HEK293 (cell line): ENCODE data around the gene MAP4K4.

Experiments
- CTCF ChIA-PET: fragments of 350-600 bp; formaldehyde crosslinking; extraction: SDS; loops from one replicate; lab custom pipeline; 2021; ENCODE audit warnings: antibody characterized with exemption; lab: Yijun Ruan, JAX
- POLR2A ChIA-PET: fragments of 300-600 bp; formaldehyde crosslinking; extraction: SDS; loops from one replicate; lab custom pipeline; 2020; ENCODE audit warnings: antibody characterized with exemption, inconsistent platforms; lab: Yijun Ruan, JAX
- H3K27ac ChIP-seq: fragments of 200-500 bp; sonication (Bioruptor generic); 2 replicates; pipeline ENCODE4 v1.5.1; 2014; ENCODE audit warnings: low read depth, low read length, control low read depth, inconsistent platforms; ENCODE audit errors: extremely low read depth
- H3K36me3 ChIP-seq, 2 experiments: fragments of 200-500 bp in 1 of 2; sonication (Bioruptor generic) in 1 of 2; 1 replicate in 1 of 2; 2 replicates in 1 of 2; pipeline ENCODE4 v1.5.1; 2014 to 2017; ENCODE audit warnings: inconsistent platforms in 2 of 2, low read length in 2 of 2; ENCODE audit not compliant: control insufficient read depth in 2 of 2, insufficient read depth in 1 of 2
- H3K4me1 ChIP-seq: fragments of 200-500 bp; sonication (Bioruptor generic); 2 replicates; pipeline ENCODE4 v1.5.1; 2014; ENCODE audit warnings: mild to moderate bottlenecking, low read length, inconsistent platforms; ENCODE audit not compliant: control insufficient read depth, insufficient read depth
- H3K4me3 ChIP-seq: 2 replicates; pipeline ENCODE4 v1.5.1; 2011; ENCODE audit warnings: low read depth, mild to moderate bottlenecking, control low read depth, low read length, moderate library complexity
- H3K9me3 ChIP-seq: fragments of 200-500 bp; sonication (Bioruptor generic); 2 replicates; pipeline ENCODE4 v1.5.1; 2014; ENCODE audit warnings: low read depth, low read length, inconsistent platforms; ENCODE audit not compliant: control insufficient read depth, insufficient read depth
- KLF1 ChIP-seq: fragments of 450-650 bp; formaldehyde crosslinking; IDR thresholded peaks from 2 replicates; pipeline ENCODE4 v1.5.1; 2016; ENCODE audit warnings: missing biosample characterization, missing genetic modification characterization
- KLF7 ChIP-seq: fragments of 450-650 bp; formaldehyde crosslinking; IDR thresholded peaks from 2 replicates; pipeline ENCODE4 v1.5.1; 2016; ENCODE audit warnings: missing biosample characterization, missing genetic modification characterization, borderline replicate concordance
- OVOL3 ChIP-seq: fragments of 450-650 bp; formaldehyde crosslinking; IDR thresholded peaks from 2 replicates; pipeline ENCODE4 v1.5.1; 2016; ENCODE audit warnings: missing biosample characterization, missing genetic modification characterization
- SCRT2 ChIP-seq: fragments of 450-650 bp; formaldehyde crosslinking; IDR thresholded peaks from 2 replicates; pipeline ENCODE4 v1.5.1; 2016; ENCODE audit warnings: missing biosample characterization, missing genetic modification characterization
- YY1 ChIP-seq: fragments of 450-650 bp; formaldehyde crosslinking; IDR thresholded peaks from 2 replicates; pipeline ENCODE4 v1.5.1; 2018; ENCODE audit warnings: missing biosample characterization, missing genetic modification characterization
- ZFP37 ChIP-seq: fragments of 450-650 bp; formaldehyde crosslinking; IDR thresholded peaks from 2 replicates; pipeline ENCODE4 v1.5.1; 2016; ENCODE audit warnings: missing biosample characterization, missing genetic modification characterization
- ZFP41 ChIP-seq: fragments of 450-650 bp; formaldehyde crosslinking; IDR thresholded peaks from 2 replicates; pipeline ENCODE4 v1.5.1; 2016; ENCODE audit warnings: missing biosample characterization, missing genetic modification characterization, borderline replicate concordance
- ZNF112 ChIP-seq: fragments of 450-650 bp; formaldehyde crosslinking; IDR thresholded peaks from 2 replicates; pipeline ENCODE4 v1.5.0; 2017; ENCODE audit warnings: missing biosample characterization, missing genetic modification characterization
- ZNF114 ChIP-seq: fragments of 450-650 bp; formaldehyde crosslinking; IDR thresholded peaks from 2 replicates; pipeline ENCODE4 v1.5.0; 2017; ENCODE audit warnings: missing biosample characterization, missing genetic modification characterization
- ZNF146 ChIP-seq: fragments of 450-650 bp; formaldehyde crosslinking; IDR thresholded peaks from 2 replicates; pipeline ENCODE4 v1.5.1; 2016; ENCODE audit warnings: missing biosample characterization, missing genetic modification characterization
- ZNF341 ChIP-seq: fragments of 450-650 bp; formaldehyde crosslinking; IDR thresholded peaks from 2 replicates; pipeline ENCODE4; 2016; ENCODE audit warnings: low read depth, missing biosample characterization, missing genetic modification characterization
- ZNF416 ChIP-seq: fragments of 450-650 bp; formaldehyde crosslinking; IDR thresholded peaks from 2 replicates; pipeline ENCODE4 v1.5.1; 2016; ENCODE audit warnings: missing biosample characterization, missing genetic modification characterization
- ZNF596 ChIP-seq: fragments of 450-650 bp; IDR thresholded peaks from 2 replicates; pipeline ENCODE4 v1.5.0; 2018; ENCODE audit warnings: missing biosample characterization, mild to moderate bottlenecking, missing genetic modification characterization, moderate library complexity
- ZNF624 ChIP-seq: fragments of 450-650 bp; formaldehyde crosslinking; IDR thresholded peaks from 2 replicates; pipeline ENCODE4 v1.5.1; 2017; ENCODE audit warnings: missing biosample characterization, missing genetic modification characterization
- ZNF654 ChIP-seq: fragments of 450-650 bp; formaldehyde crosslinking; IDR thresholded peaks from 2 replicates; pipeline ENCODE4 v1.5.1; 2016; ENCODE audit warnings: low read depth, missing biosample characterization, missing genetic modification characterization
- ZNF701 ChIP-seq: fragments of 450-650 bp; formaldehyde crosslinking; IDR thresholded peaks from 2 replicates; pipeline ENCODE4 v1.5.1; 2016; ENCODE audit warnings: missing biosample characterization, missing genetic modification characterization
- ZNF707 ChIP-seq: fragments of 450-650 bp; formaldehyde crosslinking; IDR thresholded peaks from 2 replicates; pipeline ENCODE4 v1.5.1; 2016; ENCODE audit warnings: missing biosample characterization, missing genetic modification characterization
- ZNF777 ChIP-seq: fragments of 450-650 bp; formaldehyde crosslinking; IDR thresholded peaks from 2 replicates; pipeline ENCODE4 v1.5.1; 2017; ENCODE audit warnings: missing biosample characterization, missing genetic modification characterization, borderline replicate concordance
- ZNF830 ChIP-seq: fragments of 450-650 bp; IDR thresholded peaks from 2 replicates; pipeline ENCODE4 v1.5.0; 2018; ENCODE audit warnings: missing biosample characterization, missing genetic modification characterization, low read depth, mild to moderate bottlenecking, moderate library complexity
- ZNF843 ChIP-seq: fragments of 450-650 bp; formaldehyde crosslinking; IDR thresholded peaks from 2 replicates; pipeline ENCODE4 v1.5.1; 2016; ENCODE audit warnings: missing biosample characterization, missing genetic modification characterization
- ZSCAN16 ChIP-seq: fragments of 450-650 bp; formaldehyde crosslinking; IDR thresholded peaks from 2 replicates; pipeline ENCODE4 v1.5.1; 2016; ENCODE audit warnings: missing biosample characterization, missing genetic modification characterization
- TF ChIP-seq, protein P1 (sequence below): fragments of 450-650 bp; formaldehyde crosslinking; IDR thresholded peaks from 2 replicates; pipeline ENCODE4 v1.5.1; 2016; ENCODE audit warnings: missing biosample characterization, missing genetic modification characterization
- TF ChIP-seq, protein P2 (sequence below): fragments of 450-650 bp; formaldehyde crosslinking; IDR thresholded peaks from 2 replicates; pipeline ENCODE4 v1.5.1; 2016; ENCODE audit warnings: missing biosample characterization, missing genetic modification characterization
- TF ChIP-seq, protein P3 (sequence below): fragments of 450-650 bp; formaldehyde crosslinking; IDR thresholded peaks from 2 replicates; pipeline ENCODE4 v1.5.1; 2016; ENCODE audit warnings: missing biosample characterization, missing genetic modification characterization, low read depth
- TF ChIP-seq, protein P4 (sequence below): fragments of 450-650 bp; formaldehyde crosslinking; IDR thresholded peaks from 2 replicates; pipeline ENCODE4 v1.5.1; 2016; ENCODE audit warnings: missing biosample characterization, missing genetic modification characterization

MAP4K4 gene

DNA sequence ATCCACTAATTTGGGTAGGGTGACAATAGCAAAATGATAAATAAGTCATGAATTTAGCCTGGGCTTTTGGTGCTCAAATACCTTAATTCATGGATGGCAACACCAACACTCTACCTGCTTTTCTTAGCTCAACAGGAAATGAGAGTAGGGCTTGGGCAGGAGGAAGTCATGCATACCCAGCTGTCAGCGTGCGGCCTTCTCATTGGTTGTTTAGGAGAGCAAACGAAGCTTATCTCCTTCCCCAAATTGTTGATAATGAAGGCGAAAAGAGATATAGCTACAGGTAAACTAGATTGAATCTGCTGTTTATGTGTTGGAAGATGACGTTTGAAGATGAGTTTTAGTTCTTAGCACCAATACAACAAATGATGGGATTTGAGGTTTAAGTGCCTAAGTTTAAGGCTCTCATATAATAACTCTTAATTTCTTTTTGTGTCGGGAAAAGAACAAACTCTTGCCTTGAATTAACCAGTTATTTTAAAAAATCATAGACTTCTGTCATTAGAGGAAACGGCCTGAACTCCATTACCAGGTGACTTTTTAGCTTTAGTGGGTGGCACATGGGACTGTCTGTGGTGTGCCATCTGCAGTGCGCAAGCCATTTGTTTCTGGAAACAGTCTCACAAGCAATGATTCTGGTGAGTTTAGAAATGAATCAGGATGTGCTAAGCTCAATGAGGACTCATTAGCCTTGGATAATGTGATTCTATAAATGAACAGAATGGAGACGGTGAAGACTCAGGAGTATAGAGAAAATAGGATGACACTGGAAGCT lies 19.8 kb downstream of the MAP4K4 start:
- POLR2A ChIA-PET, result interaction anchor here (1.6 kb wide), 1 partner anchor 20 kb away, joined by 9 read pairs; the partner anchor contains the start of gene MAP4K4
- Histone ChIP-seq H3K9me3 (no peaks in the 10 kb centered on the region), H3K36me3 (no peaks in the 10 kb centered on the region), H3K4me1 (no peaks in the 10 kb centered on the region), H3K4me3 (no peak overlapping the region), H3K27ac (no peak overlapping the region)
- TF ChIP-seq ZNF112 (tag by site-specific recombination) (no peak), KLF1 (no peak), ZNF707 (tag by site-specific recombination) (no peak), ZFP37 (no peak), ZSCAN16 (no peak), ZNF777 (tag by site-specific recombination) (no peak), KLF7 (no peak), ZNF146 (no peak), ZNF843 (tag by site-specific recombination) (no peak), ZNF416 (tag by site-specific recombination) (no peak), ZNF114 (tag by site-specific recombination) (no peak), OVOL3 (tag by site-specific recombination) (no peak)
- TF ChIP-seq, protein P1, sequence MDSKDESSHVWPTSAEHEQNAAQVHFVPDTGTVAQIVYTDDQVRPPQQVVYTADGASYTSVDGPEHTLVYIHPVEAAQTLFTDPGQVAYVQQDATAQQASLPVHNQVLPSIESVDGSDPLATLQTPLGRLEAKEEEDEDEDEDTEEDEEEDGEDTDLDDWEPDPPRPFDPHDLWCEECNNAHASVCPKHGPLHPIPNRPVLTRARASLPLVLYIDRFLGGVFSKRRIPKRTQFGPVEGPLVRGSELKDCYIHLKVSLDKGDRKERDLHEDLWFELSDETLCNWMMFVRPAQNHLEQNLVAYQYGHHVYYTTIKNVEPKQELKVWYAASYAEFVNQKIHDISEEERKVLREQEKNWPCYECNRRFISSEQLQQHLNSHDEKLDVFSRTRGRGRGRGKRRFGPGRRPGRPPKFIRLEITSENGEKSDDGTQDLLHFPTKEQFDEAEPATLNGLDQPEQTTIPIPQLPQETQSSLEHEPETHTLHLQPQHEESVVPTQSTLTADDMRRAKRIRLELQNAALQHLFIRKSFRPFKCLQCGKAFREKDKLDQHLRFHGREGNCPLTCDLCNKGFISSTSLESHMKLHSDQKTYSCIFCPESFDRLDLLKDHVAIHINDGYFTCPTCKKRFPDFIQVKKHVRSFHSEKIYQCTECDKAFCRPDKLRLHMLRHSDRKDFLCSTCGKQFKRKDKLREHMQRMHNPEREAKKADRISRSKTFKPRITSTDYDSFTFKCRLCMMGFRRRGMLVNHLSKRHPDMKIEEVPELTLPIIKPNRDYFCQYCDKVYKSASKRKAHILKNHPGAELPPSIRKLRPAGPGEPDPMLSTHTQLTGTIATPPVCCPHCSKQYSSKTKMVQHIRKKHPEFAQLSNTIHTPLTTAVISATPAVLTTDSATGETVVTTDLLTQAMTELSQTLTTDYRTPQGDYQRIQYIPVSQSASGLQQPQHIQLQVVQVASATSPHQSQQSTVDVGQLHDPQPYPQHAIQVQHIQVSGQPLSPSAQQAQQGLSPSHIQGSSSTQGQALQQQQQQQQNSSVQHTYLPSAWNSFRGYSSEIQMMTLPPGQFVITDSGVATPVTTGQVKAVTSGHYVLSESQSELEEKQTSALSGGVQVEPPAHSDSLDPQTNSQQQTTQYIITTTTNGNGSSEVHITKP (tag by site-specific recombination), result no peak
- TF ChIP-seq, protein P2, sequence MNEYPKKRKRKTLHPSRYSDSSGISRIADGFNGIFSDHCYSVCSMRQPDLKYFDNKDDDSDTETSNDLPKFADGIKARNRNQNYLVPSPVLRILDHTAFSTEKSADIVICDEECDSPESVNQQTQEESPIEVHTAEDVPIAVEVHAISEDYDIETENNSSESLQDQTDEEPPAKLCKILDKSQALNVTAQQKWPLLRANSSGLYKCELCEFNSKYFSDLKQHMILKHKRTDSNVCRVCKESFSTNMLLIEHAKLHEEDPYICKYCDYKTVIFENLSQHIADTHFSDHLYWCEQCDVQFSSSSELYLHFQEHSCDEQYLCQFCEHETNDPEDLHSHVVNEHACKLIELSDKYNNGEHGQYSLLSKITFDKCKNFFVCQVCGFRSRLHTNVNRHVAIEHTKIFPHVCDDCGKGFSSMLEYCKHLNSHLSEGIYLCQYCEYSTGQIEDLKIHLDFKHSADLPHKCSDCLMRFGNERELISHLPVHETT (tag by site-specific recombination), result no peak
- CTCF ChIA-PET, result interaction anchor here (1.3 kb wide), 1 partner anchor 50 kb away, joined by 3 read pairs; no protein-coding TSS in a partner anchor

DNA sequence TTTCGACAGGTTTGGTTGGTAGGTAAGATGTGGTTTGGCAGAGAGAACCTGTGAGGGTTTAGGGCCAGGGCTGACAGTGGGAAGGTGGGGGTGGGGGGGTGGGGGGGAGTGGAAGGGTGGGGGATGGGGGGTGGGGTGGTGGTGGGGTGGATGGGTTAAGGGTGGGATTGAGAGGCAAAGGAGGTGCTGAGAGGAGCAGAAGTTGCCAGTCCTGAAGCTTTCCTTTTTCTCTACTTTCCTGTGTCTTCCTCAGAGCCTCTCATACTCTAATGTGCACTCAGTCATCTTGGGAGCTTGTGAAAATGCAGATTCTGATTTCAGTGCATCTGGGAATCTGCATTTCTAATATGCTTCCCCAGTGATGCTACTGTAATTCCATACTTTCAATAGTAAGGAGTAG lies 21.0 kb downstream of the MAP4K4 start:
- Histone ChIP-seq H3K36me3 (peaks cover 0 to 3% of the 10 kb centered on the region in 2 experiments; a peak in 1 of 3 replicates), H3K4me1 (no peaks in the 10 kb centered on the region), H3K27ac (no peak overlapping the region), H3K4me3 (no peak overlapping the region), H3K9me3 (no peaks in the 10 kb centered on the region)
- ChIA-PET POLR2A (interaction anchor here (1.4 kb wide), 1 partner anchor 22 kb away, joined by 3 read pairs; no protein-coding TSS in a partner anchor), CTCF (interaction anchor here (0.6 kb wide), 1 partner anchor 21 kb away, joined by 4 read pairs; no protein-coding TSS in a partner anchor)
- TF ChIP-seq ZNF701 (tag by site-specific recombination), result no peak
- TF ChIP-seq ZNF624, result no peak
- TF ChIP-seq, protein P3, sequence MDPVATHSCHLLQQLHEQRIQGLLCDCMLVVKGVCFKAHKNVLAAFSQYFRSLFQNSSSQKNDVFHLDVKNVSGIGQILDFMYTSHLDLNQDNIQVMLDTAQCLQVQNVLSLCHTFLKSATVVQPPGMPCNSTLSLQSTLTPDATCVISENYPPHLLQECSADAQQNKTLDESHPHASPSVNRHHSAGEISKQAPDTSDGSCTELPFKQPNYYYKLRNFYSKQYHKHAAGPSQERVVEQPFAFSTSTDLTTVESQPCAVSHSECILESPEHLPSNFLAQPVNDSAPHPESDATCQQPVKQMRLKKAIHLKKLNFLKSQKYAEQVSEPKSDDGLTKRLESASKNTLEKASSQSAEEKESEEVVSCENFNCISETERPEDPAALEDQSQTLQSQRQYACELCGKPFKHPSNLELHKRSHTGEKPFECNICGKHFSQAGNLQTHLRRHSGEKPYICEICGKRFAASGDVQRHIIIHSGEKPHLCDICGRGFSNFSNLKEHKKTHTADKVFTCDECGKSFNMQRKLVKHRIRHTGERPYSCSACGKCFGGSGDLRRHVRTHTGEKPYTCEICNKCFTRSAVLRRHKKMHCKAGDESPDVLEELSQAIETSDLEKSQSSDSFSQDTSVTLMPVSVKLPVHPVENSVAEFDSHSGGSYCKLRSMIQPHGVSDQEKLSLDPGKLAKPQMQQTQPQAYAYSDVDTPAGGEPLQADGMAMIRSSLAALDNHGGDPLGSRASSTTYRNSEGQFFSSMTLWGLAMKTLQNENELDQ (tag by site-specific recombination), result no peak
- no peak for TF ChIP-seq ZNF654 (tag by site-specific recombination)
- TF ChIP-seq ZNF416 (tag by site-specific recombination), result no peak
- TF ChIP-seq ZNF596, result no peak
- no peak for TF ChIP-seq ZFP41 (tag by site-specific recombination)
- no peak for TF ChIP-seq ZNF341 (tag by site-specific recombination)
- TF ChIP-seq, protein P4, sequence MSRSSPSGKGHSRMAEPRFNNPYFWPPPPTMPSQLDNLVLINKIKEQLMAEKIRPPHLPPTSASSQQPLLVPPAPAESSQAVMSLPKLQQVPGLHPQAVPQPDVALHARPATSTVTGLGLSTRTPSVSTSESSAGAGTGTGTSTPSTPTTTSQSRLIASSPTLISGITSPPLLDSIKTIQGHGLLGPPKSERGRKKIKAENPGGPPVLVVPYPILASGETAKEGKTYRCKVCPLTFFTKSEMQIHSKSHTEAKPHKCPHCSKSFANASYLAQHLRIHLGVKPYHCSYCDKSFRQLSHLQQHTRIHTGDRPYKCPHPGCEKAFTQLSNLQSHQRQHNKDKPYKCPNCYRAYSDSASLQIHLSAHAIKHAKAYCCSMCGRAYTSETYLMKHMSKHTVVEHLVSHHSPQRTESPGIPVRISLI (tag by site-specific recombination), result no peak
- TF ChIP-seq SCRT2 (tag by site-specific recombination), result no peak
- TF ChIP-seq YY1 (tag by site-specific recombination), result no peak
- TF ChIP-seq ZNF830 (tag by site-specific recombination), result no peak
- TF ChIP-seq, protein P2 (tag by site-specific recombination), result no peak
- TF ChIP-seq KLF7, result no peak
